Tibial artery (tissue), 4 donors: ENCODE measurements around the gene TRIM8.

Source experiments
- DNase-seq, 2 donors: peaks; one replicate each; pipeline ENCODE4 v3.0.0-alpha.2; 2019
- H3K27ac ChIP-seq, 2 donors: fragments of 200-600 bp; sonication (generic) in 1 of 2; 1 replicate in 1 of 2; 2 replicates in 1 of 2; pipeline ENCODE4 v1.5.1; 2018 to 2019; ENCODE audit warnings: mild to moderate bottlenecking in 1 of 2
- H3K27me3 ChIP-seq, 2 donors: fragments of 200-600 bp; sonication (generic) in 1 of 2; one replicate each; pipeline versions ENCODE4 v1.5.1 to v1.6.0; 2016 to 2019
- H3K36me3 ChIP-seq, 3 donors: fragments of 200-600 bp; sonication (generic) in 2 of 3; one replicate each; pipeline ENCODE4 v1.5.1; 2016 to 2019; ENCODE audit warnings: mild to moderate bottlenecking in 2 of 3
- H3K4me1 ChIP-seq, 4 donors: fragments of 200-600 bp; sonication (generic) in 2 of 4; 1 replicate in 3 of 4; 2 replicates in 1 of 4; pipeline ENCODE4 v1.5.1; 2016 to 2019
- H3K4me3 ChIP-seq, 2 donors: fragments of 200-600 bp; sonication (generic) in 1 of 2; 1 replicate in 1 of 2; 2 replicates in 1 of 2; pipeline ENCODE4 v1.5.1; 2018 to 2019; ENCODE audit warnings: mild to moderate bottlenecking in 2 of 2
- H3K9me3 ChIP-seq, 3 donors: fragments of 200-600 bp; sonication (generic) in 1 of 3; one replicate each; pipeline ENCODE4 v1.5.1; 2016 to 2019
- intact Hi-C: fragments of 100-400 bp; cut with DNase I; formaldehyde crosslinking; loops from one replicate; pipeline ENCODE4 v1.15.0; 2023; ENCODE audit warnings: low total_unique reads
- TF ChIP-seq, protein P1 (sequence below), 2 experiments: fragments of 200-600 bp in 1 of 2; fragments of 450-650 bp in 1 of 2; IDR thresholded peaks; one replicate each; pipeline ENCODE4 v1.5.1; 2017 to 2019; ENCODE audit warnings: antibody characterized with exemption in 2 of 2, mild to moderate bottlenecking in 1 of 2, moderate library complexity in 1 of 2

The TRIM8 gene

DNA sequence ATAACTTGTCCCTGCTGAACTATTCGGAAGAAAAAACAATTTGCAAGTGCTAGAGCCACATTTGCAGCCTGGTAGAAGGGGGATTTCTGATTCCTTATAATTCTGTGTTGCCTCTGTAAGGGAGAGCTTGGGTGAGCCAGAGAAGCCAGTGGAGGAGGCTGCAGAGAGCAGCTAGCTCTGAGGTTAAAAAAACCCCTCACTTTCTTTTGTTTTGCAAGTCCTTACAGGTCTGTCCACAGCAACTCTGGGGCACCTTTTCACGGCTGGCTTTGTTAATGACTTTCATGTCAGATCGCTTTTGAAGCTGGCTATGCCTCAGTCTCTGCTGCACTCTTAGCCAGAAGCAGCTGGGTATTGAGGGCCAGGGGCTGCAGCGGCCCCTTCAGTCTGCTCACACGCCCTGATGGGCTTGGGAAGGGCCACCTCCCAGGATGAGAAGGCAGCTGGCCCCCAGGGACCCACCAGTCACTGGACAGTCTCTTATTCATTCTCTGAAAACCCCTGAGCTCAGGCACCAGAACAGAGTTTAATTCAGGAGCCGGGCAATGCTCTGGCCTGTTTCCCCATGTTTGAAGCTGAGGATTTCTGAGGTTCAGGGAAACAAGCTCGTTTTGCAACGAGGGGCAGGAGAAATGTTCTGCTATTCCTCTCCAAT is 30.9 kb downstream of the TRIM8 start:
- H3K36me3 ChIP-seq: peaks cover 0 to under 1% (median 0%) of the 10 kb centered on the region in 3 donors
- intact Hi-C loops: no loop called here
- H3K4me3 ChIP-seq: no peak overlapping the region
- H3K27ac ChIP-seq: peak overlapping the region; percentile 81 to 90
- H3K27me3 ChIP-seq: no peaks in the 10 kb centered on the region
- no peaks in the 10 kb centered on the region for H3K9me3 ChIP-seq
- DNase-seq: peak in 1 of 2 donors; percentile 56
- TF ChIP-seq, protein P1, sequence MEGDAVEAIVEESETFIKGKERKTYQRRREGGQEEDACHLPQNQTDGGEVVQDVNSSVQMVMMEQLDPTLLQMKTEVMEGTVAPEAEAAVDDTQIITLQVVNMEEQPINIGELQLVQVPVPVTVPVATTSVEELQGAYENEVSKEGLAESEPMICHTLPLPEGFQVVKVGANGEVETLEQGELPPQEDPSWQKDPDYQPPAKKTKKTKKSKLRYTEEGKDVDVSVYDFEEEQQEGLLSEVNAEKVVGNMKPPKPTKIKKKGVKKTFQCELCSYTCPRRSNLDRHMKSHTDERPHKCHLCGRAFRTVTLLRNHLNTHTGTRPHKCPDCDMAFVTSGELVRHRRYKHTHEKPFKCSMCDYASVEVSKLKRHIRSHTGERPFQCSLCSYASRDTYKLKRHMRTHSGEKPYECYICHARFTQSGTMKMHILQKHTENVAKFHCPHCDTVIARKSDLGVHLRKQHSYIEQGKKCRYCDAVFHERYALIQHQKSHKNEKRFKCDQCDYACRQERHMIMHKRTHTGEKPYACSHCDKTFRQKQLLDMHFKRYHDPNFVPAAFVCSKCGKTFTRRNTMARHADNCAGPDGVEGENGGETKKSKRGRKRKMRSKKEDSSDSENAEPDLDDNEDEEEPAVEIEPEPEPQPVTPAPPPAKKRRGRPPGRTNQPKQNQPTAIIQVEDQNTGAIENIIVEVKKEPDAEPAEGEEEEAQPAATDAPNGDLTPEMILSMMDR (IDR thresholded peaks at IDR 0.05): no peak
- peaks cover 13 to 58% (median 41%) of the 10 kb centered on the region in 4 donors for H3K4me1 ChIP-seq

DNA sequence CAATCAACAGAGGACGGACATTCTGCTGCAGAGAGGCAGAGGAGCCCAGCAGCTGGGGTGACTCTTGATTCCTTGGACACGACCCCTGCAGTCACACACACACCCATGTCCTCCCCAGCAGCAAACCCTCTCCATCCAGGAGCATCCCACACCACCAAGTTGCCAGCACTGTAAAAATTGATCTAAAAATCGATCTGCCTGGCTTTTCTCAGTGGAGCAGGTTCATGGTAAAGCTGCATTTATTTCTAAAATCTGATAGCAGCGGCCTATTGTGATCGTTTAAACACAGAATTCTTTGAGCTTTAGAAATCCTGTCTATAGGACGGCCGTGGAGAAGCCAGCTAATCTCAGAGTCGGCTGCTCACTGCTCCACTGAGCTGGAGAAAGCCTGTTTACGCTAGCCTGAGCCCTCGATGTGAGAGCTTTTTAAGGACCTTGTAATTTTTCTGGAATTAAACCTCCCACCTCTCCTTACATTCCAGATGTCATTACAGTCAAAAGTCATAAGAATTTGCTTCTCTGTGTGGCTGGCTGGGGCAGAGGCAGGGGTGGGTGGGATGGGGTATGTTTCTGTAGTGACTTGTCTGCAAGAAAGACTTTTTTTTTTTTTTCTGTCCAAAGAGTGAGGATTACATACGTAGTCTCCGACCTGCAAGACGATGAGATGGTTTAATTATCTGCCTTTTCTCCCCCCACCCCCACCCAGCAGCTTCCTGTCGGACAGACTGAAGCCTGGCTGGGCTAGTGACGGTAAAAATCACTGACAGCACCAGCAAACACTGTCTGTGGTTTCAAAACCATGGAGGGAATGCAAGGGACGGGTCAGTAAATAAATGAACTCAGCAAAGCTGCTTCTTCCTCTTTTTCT is 31.6 kb downstream of the TRIM8 start:
- H3K4me1 ChIP-seq: peaks cover 13 to 58% (median 41%) of the 10 kb centered on the region in 4 donors
- peak overlapping the region; percentile 81 to 90 for H3K27ac ChIP-seq
- peak in 1 of 2 donors; percentile 65 for DNase-seq
- intact Hi-C loops: no loop called here
- TF ChIP-seq, protein P1 (IDR thresholded peaks at IDR 0.05): no peak
- H3K36me3 ChIP-seq: peaks cover 0 to 8% (median 0%) of the 10 kb centered on the region in 3 donors
- H3K4me3 ChIP-seq: no peak overlapping the region
- H3K9me3 ChIP-seq: no peaks in the 10 kb centered on the region
- no peaks in the 10 kb centered on the region for H3K27me3 ChIP-seq

DNA sequence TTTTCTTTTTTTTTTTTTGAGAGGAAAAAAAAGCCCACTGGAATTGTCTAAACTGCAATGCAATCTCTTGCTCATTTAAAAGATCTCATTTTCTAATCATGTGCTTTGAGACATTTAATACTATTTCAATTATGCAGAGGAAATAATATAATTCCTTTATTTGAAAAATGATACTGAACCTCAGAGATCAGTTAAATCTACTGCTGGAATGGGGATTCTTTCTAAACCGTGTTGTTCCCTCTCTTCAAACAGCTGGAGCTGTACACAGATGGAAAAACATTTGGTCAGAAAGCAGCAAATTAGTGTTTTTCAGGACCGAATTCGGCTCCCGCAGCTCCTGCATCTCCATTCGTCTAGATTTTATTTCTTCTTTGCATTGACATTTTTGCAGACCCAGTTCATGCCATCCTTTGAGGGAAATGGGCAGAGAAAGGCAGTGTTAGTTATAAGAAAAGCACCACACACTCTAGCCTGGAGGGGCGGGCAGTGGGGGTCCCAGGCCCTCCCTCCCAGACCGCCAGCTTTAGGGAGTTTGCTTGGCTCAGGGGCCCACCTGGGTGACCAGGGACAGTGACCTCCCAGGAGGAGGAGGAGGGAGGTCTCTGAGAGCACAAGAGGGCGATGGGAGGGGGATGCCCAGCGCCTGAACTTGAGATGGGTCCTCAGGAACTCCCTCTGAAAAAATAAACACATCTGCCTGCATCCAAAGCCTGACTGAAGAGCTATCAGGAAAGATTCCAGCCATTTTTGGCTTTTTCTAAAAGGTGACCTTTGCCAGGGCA is 32.4 kb downstream of the TRIM8 start:
- Histone ChIP-seq H3K9me3 (no peaks in the 10 kb centered on the region), H3K4me3 (no peak overlapping the region), H3K36me3 (peaks cover 0 to 16% (median 3%) of the 10 kb centered on the region in 3 donors), H3K27me3 (no peaks in the 10 kb centered on the region), H3K27ac (peak overlapping the region in 1 of 2 donors; percentile 90), H3K4me1 (peaks cover 13 to 58% (median 41%) of the 10 kb centered on the region in 4 donors)
- peak in 1 of 2 donors; percentile 43 for DNase-seq
- TF ChIP-seq, protein P1 (IDR thresholded peaks at IDR 0.05): no peak
- intact Hi-C loops: no loop called here

DNA sequence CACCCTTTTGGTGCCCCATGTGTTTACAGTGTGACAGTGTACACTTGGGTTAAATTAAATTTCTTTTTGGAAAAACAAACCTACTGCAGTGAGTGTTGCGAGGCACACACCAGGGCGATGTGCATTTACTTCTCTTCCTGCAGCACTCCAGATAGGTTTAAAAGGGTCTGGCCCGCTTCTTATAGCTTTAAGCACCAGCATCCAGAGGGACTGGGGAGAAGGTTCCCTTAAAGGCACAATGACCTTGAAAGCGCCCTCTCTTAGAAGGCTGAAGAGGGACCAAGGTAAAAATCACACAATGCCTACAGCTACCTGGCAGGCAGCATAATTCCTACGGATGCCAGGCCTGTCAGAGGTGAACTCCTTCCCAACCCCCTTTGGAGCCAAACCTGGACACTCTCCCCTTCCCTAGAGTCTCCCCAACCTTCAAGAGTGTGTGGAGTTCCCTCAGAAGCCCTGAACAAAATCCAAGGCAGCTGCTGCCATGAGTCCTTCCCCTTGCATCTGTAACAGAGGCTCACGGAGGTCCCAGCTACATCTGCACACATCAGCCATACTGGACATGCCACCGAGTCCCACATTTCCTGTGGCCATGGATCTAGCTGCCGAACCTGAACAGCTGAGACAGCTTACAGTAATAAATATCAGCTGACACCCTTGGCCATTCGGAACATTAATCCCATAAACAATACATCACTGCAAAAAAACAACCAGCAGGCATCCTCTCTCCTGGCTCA is 33.2 kb downstream of the TRIM8 start:
- peaks cover 0 to 24% (median 5%) of the 10 kb centered on the region in 3 donors for H3K36me3 ChIP-seq
- no peak overlapping the region for H3K4me3 ChIP-seq
- peaks cover 13 to 57% (median 41%) of the 10 kb centered on the region in 4 donors for H3K4me1 ChIP-seq
- DNase-seq: peak in 1 of 2 donors; percentile 39
- intact Hi-C loops: no loop called here
- H3K27ac ChIP-seq: no peak overlapping the region
- TF ChIP-seq, protein P1 (IDR thresholded peaks at IDR 0.05): no peak
- H3K27me3 ChIP-seq: no peaks in the 10 kb centered on the region
- no peaks in the 10 kb centered on the region for H3K9me3 ChIP-seq

DNA sequence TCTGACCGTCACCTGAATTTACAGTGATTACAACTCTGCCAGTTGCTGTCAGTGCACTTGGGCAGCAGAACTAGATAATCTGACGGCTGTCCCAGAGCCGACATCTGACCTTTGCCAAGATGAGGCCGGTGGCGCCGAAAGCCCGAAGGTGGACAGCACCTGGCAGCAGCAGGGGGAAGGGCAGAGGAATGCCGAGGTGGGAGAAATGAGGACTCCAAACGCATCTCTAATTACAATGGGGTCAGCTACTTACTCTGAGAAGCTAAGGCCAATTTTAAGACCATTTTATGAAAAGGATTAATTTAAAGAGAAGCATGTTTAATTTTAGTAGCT is 33.8 kb downstream of the TRIM8 start:
- intact Hi-C loops: no loop called here
- peaks cover 0 to 27% (median 5%) of the 10 kb centered on the region in 3 donors for H3K36me3 ChIP-seq
- DNase-seq: peak in 1 of 2 donors; percentile 43
- no peak overlapping the region for H3K4me3 ChIP-seq
- H3K27ac ChIP-seq: no peak overlapping the region
- no peaks in the 10 kb centered on the region for H3K27me3 ChIP-seq
- peaks cover 13 to 52% (median 39%) of the 10 kb centered on the region in 4 donors for H3K4me1 ChIP-seq
- TF ChIP-seq, protein P1 (IDR thresholded peaks at IDR 0.05): no peak
- no peaks in the 10 kb centered on the region for H3K9me3 ChIP-seq
